AG09309 (cell line): ENCODE data around the gene ORMDL3.
"Not testable (repeated sequence)": the region's sequence is repeated elsewhere in the genome, so short reads cannot be mapped to it uniquely, and the experiment has no call there.

Experiments
- DNase-seq: peaks from one replicate; pipeline ENCODE4 v3.0.0-alpha.2; 2010; ENCODE audit warnings: low read depth
- H3K4me3 ChIP-seq: 2 replicates; pipeline ENCODE4 v1.5.1; 2011; ENCODE audit warnings: mild to moderate bottlenecking, low read depth, low read length, moderate library complexity; ENCODE audit not compliant: control insufficient read depth
- CTCF ChIP-seq: IDR thresholded peaks from 2 replicates; pipeline ENCODE4 v1.5.1; 2011; ENCODE audit warnings: mild to moderate bottlenecking, low read depth, low read length, inconsistent platforms; ENCODE audit not compliant: insufficient read depth, control insufficient read depth; ENCODE audit errors: missing control alignments

Gene ORMDL3

DNA sequence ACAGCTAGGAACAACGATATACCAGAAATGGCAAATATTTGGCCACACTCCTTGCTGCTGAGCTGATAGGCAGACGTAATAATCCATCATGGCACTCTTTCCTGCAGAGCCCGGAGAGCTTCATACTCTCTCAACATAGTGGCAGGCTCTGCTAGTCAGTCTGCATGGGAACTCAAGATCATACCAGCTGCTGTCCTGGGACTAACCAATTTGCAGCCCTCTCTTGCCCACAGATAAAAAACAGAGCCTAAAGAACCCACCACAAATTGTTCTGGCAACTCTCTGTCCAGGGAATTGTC, 22.5 kb downstream of the ORMDL3 start:
- no peak for DNase-seq
- TF ChIP-seq CTCF, result no peak
- no peak overlapping the region for H3K4me3 ChIP-seq

GRCh38 chr17:39903158-39903884, 24.1 kb downstream of the ORMDL3 start:
- no peak overlapping the region for H3K4me3 ChIP-seq
- no peak for TF ChIP-seq CTCF
- no peak for DNase-seq

DNA sequence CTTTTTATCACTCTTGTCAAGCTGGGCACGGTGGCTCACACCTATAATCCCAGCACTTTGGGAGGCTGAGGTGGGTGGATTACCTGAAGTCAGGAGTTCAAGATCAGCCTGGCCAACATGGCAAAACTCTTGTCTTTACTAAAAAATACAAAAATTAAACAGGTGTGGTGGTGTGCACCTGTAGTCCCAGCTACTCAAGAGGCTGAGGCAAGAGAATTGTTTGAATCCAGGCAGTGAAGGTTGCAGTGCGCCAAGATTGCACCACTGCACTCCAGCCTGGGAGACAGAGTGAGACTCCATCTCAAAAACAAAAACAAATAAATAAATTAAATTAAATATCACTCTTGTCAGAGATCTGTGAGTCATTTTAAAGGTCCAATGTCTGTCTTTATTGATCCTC, 25.4 kb downstream of the ORMDL3 start:
- H3K4me3 ChIP-seq, DNase-seq: not testable (repeated sequence)

- no peak for DNase-seq
- no peak overlapping the region for H3K4me3 ChIP-seq
- no peak for TF ChIP-seq CTCF
Observed at GRCh38 chr17:39899215-39899614, 28.2 kb downstream of the ORMDL3 start.

- DNase-seq, result no peak
- TF ChIP-seq CTCF, result no peak
- no peak overlapping the region for H3K4me3 ChIP-seq
Observed at GRCh38 chr17:39898088-39898487, 29.3 kb downstream of the ORMDL3 start.

- TF ChIP-seq CTCF, result no peak
- no peak for DNase-seq
- H3K4me3 ChIP-seq, result no peak overlapping the region
Observed at GRCh38 chr17:39894681-39895376, 32.6 kb downstream of the ORMDL3 start.

DNA sequence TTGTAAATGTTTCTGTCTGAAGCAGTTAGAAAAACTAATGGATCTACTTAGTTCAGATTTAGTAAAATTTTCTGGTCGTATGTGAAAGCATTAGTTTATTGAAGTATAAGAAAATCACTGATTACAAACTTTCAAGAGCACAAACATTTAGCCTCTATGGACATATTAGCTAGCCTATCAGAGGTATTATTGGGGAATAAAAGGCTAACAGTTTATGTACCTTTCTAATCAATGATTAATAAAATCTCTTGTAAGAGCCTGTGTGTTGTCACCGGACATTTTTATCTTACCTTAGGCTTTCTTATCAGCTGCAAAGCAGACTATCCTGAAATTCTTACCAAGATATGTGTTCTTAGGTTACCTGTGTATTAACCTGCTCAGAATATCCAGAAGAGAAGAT, 38.2 kb downstream of the ORMDL3 start:
- H3K4me3 ChIP-seq, result no peak overlapping the region
- no peak for TF ChIP-seq CTCF
- DNase-seq, result no peak
